Measurements from ENCODE around the gene PRX.

Gene PRX

DNA sequence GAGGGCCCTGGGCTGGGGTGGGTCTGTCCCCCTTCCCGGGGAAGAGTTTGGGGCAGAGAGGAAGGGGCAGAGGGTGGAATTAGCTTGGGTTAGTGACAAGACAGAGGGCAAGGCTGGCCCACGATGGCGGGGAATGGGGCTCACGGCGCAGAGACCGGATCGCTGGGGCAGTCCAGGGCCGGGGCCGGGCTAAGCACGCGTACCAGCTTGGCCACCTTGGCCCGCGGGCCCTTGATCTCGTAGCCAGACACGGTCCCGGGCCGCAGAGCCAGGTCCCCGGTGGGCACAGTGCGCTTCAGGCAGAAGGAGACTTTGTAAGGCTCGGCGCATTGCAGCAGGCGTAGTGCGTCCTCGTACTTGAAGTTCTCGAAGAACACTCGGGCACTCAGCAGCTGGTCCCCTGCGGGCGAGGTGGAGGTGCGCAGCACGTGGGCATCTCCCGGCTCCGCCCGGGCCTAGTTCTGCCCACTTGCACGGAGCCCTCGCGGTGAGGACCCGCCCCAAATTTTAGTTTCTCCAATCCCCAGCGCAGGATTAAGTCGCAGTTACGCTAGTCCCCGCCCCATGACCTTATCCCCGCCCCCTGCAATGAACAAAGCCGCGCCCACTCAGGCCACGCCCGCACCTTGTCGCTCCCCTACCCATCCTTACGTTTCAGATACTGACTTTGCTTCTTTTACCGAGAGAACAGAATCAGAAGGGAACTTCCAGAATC, 14.6 kb downstream of the PRX start:
- CTCF ChIA-PET, result no interaction called here
- H3K27ac ChIP-seq, result no peak overlapping the region
- TF ChIP-seq, protein P1, sequence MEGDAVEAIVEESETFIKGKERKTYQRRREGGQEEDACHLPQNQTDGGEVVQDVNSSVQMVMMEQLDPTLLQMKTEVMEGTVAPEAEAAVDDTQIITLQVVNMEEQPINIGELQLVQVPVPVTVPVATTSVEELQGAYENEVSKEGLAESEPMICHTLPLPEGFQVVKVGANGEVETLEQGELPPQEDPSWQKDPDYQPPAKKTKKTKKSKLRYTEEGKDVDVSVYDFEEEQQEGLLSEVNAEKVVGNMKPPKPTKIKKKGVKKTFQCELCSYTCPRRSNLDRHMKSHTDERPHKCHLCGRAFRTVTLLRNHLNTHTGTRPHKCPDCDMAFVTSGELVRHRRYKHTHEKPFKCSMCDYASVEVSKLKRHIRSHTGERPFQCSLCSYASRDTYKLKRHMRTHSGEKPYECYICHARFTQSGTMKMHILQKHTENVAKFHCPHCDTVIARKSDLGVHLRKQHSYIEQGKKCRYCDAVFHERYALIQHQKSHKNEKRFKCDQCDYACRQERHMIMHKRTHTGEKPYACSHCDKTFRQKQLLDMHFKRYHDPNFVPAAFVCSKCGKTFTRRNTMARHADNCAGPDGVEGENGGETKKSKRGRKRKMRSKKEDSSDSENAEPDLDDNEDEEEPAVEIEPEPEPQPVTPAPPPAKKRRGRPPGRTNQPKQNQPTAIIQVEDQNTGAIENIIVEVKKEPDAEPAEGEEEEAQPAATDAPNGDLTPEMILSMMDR (conservative IDR thresholded peaks at IDR 0.05; ENCODE audit: low read depth), result no peak
- DNase-seq (ENCODE audit: low spot score), result peak; percentile 84
- POLR2A ChIA-PET (ENCODE audit: low non-redundant PET), result no interaction called here

DNA sequence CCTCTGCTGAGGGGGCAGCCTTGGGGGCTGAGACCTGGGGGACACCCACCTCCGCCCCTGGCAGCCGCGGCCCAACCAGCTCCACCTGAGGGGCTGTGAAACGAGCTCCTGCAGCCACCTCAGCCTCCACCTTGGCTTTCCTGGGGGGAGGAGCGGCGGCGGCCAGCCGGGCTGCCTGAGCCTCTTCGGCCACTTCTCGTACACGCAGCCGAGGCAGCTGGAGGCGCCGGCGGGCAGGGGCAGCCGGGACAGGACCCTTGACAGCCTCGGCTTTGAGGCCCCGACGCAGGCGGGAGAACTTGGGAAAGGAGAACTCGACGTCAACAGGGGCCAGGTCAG, 15.6 kb downstream of the PRX start:
- POLR2A ChIA-PET (ENCODE audit: low non-redundant PET), result no interaction called here
- H3K27ac ChIP-seq, result no peak overlapping the region
- DNase-seq (ENCODE audit: low spot score), result no peak
- CTCF ChIA-PET, result interaction anchor here (0.5 kb wide), 1 partner anchor 214 kb away, joined by 4 read pairs; no protein-coding TSS in a partner anchor
- TF ChIP-seq, protein P1 (conservative IDR thresholded peaks at IDR 0.05; ENCODE audit: low read depth), result no peak

GRCh38 chr19:40396886-40397567, 16.2 kb downstream of the PRX start:
- DNase-seq (ENCODE audit: low spot score), result no peak
- no peak overlapping the region for H3K27ac ChIP-seq
- ChIA-PET CTCF (interaction anchor here (0.5 to 1.0 kb wide), 2 partner anchors 24 to 213 kb away, joined by 3 to 4 read pairs; no protein-coding TSS in a partner anchor), POLR2A (ENCODE audit: low non-redundant PET) (interaction anchor here (0.6 to 1.0 kb wide), 2 partner anchors 24 kb away, joined by 3 to 5 read pairs; no protein-coding TSS in a partner anchor)
- TF ChIP-seq, protein P1 (conservative IDR thresholded peaks at IDR 0.05; ENCODE audit: low read depth), result no peak

DNA sequence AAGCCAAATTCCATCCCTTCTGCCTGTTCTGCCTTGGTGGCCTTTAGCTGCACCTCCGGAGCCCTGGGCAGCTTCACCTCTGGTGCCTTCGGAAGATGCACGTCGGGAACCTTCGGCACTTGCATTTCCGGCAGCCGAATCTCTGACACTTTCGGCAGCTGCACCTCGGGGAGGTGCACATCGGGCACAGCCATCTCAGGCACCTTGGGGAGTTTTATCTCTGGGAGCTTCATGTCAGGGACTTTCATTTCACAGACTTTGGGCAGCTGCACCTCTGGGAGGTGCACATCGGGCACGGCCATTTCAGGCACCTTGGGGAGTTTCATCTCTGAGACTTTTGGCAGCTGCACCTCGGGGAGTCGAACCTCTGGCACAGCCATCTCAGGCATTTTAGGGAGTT, 17.2 kb downstream of the PRX start:
- ChIA-PET POLR2A (ENCODE audit: low non-redundant PET) (interaction anchor here (0.5 to 1.0 kb wide), 2 partner anchors 25 to 43 kb away, joined by 3 to 6 read pairs; no protein-coding TSS in a partner anchor), CTCF (interaction anchor here (0.5 to 1.0 kb wide), 3 partner anchors 23 to 96 kb away, joined by 3 to 5 read pairs (median 3); no protein-coding TSS in a partner anchor)
- TF ChIP-seq, protein P1 (conservative IDR thresholded peaks at IDR 0.05; ENCODE audit: low read depth), result no peak

DNA sequence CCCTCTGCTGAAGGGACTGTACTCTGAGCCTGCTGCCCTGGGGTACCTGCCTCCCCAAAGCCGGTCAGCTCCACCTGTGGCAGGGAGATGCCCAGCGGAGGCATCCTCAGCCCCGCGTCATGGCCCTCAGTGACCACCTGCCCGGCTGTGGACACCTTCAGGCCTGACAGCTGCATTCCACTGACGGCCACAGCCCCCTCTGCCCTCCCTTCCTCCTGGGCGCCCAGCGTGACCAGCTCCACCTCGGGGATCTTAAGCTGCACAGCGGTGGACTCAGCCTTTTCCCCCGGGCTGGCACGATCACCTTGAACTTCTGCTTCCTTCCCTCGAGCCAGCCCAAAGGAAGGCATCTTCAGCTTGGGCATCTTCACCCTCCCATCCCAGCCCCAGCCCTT, 18.4 kb downstream of the PRX start:
- TF ChIP-seq, protein P1 (conservative IDR thresholded peaks at IDR 0.05; ENCODE audit: low read depth), result no peak
- ChIA-PET CTCF (interaction anchor here (1.2 kb wide), 1 partner anchor 20 kb away, joined by 4 read pairs; no protein-coding TSS in a partner anchor), POLR2A (ENCODE audit: low non-redundant PET) (no interaction called here)
- no peak for DNase-seq (ENCODE audit: low spot score)
- H3K27ac ChIP-seq, result no peak overlapping the region

More for the DNA sequence above, 17.2 kb downstream of the PRX start:
- no peak for DNase-seq (ENCODE audit: low spot score)
- H3K27ac ChIP-seq, result no peak overlapping the region

DNA sequence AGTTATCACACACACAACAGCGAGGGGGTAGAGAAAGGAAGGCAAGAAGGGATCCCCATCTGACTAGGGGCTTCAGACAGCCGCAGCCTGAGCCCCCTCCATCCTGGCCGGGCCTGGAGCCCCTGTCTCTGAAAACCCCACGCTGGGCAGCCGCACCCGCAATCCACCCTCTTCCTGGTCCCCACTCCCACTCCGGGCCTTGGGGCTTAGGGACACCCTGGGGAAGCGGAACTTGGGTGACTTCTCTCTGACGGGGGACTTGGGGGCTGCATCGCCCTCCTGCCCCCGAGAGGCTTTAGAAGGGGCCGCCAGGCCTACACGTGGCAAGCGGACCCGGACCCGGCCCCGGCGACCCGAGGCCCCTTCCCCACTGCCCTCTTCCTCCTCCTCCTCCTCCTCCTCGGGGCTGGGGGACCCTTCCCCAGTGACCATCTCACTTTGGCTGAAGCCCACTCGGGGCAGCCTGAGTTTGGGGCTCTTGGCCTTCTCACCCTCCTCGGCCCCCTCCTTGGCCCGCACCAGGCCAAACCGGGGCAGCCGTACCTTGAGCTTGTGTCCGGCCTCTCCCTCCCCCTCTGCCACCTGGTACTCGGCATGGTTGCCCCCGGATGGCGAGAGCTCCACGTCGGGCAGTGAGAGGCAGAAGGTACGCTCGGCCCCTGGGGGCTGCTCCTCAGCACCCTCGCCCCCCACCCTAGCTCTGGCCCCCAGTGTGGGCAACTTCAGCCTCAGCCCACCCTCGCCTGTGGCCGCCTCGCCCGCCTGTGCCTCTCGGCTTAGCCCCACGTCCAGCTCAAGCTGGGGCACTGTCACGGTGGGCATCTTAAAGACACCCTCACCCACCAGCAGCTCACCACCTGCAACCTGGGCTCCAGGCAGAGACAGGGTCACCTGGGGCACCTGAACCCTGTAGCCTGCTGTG, 19.0 kb downstream of the PRX start:
- 0 out of 2 replicates have a peak overlapping the region, but pooled peaks have one; percentile 10 for H3K27ac ChIP-seq
- DNase-seq (ENCODE audit: low spot score), result no peak
- CTCF ChIA-PET, result interaction anchor here (0.5 to 1.2 kb wide), 2 partner anchors 20 to 32 kb away, joined by 3 to 4 read pairs; no protein-coding TSS in a partner anchor
- TF ChIP-seq, protein P1 (conservative IDR thresholded peaks at IDR 0.05; ENCODE audit: low read depth), result no peak
- POLR2A ChIA-PET (ENCODE audit: low non-redundant PET), result no interaction called here

Measured in RWPE1 (cell line).